GM20000 (cell line): ENCODE results near the gene TUT7.
"Not testable (repeated sequence)": the region's sequence is repeated elsewhere in the genome, so short reads cannot be mapped to it uniquely, and the experiment has no call there.

ENCODE experiments used
- DNase-seq: peaks from one replicate; pipeline ENCODE4 v3.0.0; 2012; ENCODE audit warnings: low spot score
- CTCF ChIP-seq: IDR thresholded peaks from 2 replicates; pipeline ENCODE4 v1.5.1; 2012; ENCODE audit warnings: mild to moderate bottlenecking, control low read depth; ENCODE audit errors: extremely low read depth, missing control alignments

TUT7 gene

GRCh38 chr9:86300701-86301100 lies 53.5 kb downstream of the TUT7 start:
- no peak for DNase-seq
- TF ChIP-seq CTCF, result no peak

- TF ChIP-seq CTCF, result no peak
- DNase-seq, result no peak
Measured at GRCh38 chr9:86298873-86299272, 55.3 kb downstream of the TUT7 start.

- not testable (repeated sequence) for DNase-seq
Measured at GRCh38 chr9:86290341-86290740, 63.9 kb downstream of the TUT7 start.

- DNase-seq, result no peak
- TF ChIP-seq CTCF, result no peak
Measured at GRCh38 chr9:86288499-86289198, 65.6 kb downstream of the TUT7 start.

GRCh38 chr9:86287013-86287412 lies 67.2 kb downstream of the TUT7 start:
- no peak for DNase-seq
- TF ChIP-seq CTCF, result no peak

- no peak for TF ChIP-seq CTCF
Measured at GRCh38 chr9:86286278-86286677, 67.9 kb downstream of the TUT7 start.

GRCh38 chr9:86285261-86285660 lies 68.9 kb downstream of the TUT7 start:
- TF ChIP-seq CTCF, result no peak
- no peak for DNase-seq

More at GRCh38 chr9:86286278-86286677, 67.9 kb downstream of the TUT7 start:
- DNase-seq, result no peak

- DNase-seq, result no peak
- no peak for TF ChIP-seq CTCF
Measured at GRCh38 chr9:86282979-86283535, 71.2 kb downstream of the TUT7 start.
